AML-193 (cell line): ENCODE measurements around the gene FAF2.
"Not testable (repeated sequence)": the region's sequence is repeated elsewhere in the genome, so short reads cannot be mapped to it uniquely, and the experiment has no call there.

Source experiments
- DNase-seq, 2 experiments: peaks; one replicate each; lab custom pipeline; 2025; lab: John Stamatoyannopoulos, UW

The FAF2 gene

GRCh38 chr5:176454724-176455394 is 6.7 kb downstream of the FAF2 start:
- no peak for DNase-seq

GRCh38 chr5:176458904-176459561 is 10.8 kb downstream of the FAF2 start:
- no peak for DNase-seq

- DNase-seq = no peak
Observed at GRCh38 chr5:176461349-176461748, 13.2 kb downstream of the FAF2 start.

- DNase-seq = no peak
Observed at GRCh38 chr5:176463113-176463764, 15.1 kb downstream of the FAF2 start.

GRCh38 chr5:176466245-176466871 is 18.2 kb downstream of the FAF2 start:
- DNase-seq = peak; percentile 90 to 91

GRCh38 chr5:176469296-176469695 is 21.1 kb downstream of the FAF2 start:
- DNase-seq = no peak

GRCh38 chr5:176470539-176470938 is 22.4 kb downstream of the FAF2 start:
- no peak for DNase-seq

GRCh38 chr5:176471098-176471497 is 22.9 kb downstream of the FAF2 start:
- no peak for DNase-seq

- DNase-seq = no peak
Observed at GRCh38 chr5:176473335-176474006, 25.3 kb downstream of the FAF2 start.

- no peak for DNase-seq
Observed at GRCh38 chr5:176474476-176474875, 26.3 kb downstream of the FAF2 start.

- no peak for DNase-seq
Observed at GRCh38 chr5:176481711-176482110, 33.5 kb downstream of the FAF2 start.

- DNase-seq = no peak
Observed at GRCh38 chr5:176485176-176485575, 37.0 kb downstream of the FAF2 start.

- DNase-seq = no peak
Observed at GRCh38 chr5:176486189-176486757, 38.1 kb downstream of the FAF2 start.

GRCh38 chr5:176487160-176487559 is 39.0 kb downstream of the FAF2 start:
- not testable (repeated sequence) for DNase-seq

GRCh38 chr5:176489077-176489476 is 40.9 kb downstream of the FAF2 start:
- DNase-seq = no peak

GRCh38 chr5:176490301-176490700 is 42.1 kb downstream of the FAF2 start:
- no peak for DNase-seq

GRCh38 chr5:176491101-176491502 is 42.9 kb downstream of the FAF2 start:
- DNase-seq = no peak

- no peak for DNase-seq
Observed at GRCh38 chr5:176491901-176492300, 43.7 kb downstream of the FAF2 start.

- DNase-seq = no peak
Observed at GRCh38 chr5:176492431-176492830, 44.2 kb downstream of the FAF2 start.

- no peak for DNase-seq
Observed at GRCh38 chr5:176497852-176498251, 49.7 kb downstream of the FAF2 start.

- no peak for DNase-seq
Observed at GRCh38 chr5:176499273-176499672, 51.1 kb downstream of the FAF2 start.

GRCh38 chr5:176500511-176500910 is 52.3 kb downstream of the FAF2 start:
- no peak for DNase-seq
